GM20431 (cell line): ENCODE measurements around the gene ZBTB49.

Source experiments
- in situ Hi-C: fragments of 300-500 bp; cut with MseI, MboI; formaldehyde crosslinking; loops from one replicate; pipeline ENCODE4 v1.15.0; 2020; ENCODE audit warnings: low sequenced_read_pairs; ENCODE audit not compliant: unreplicated experiment

ZBTB49 gene

GRCh38 chr4:4277531-4277930, 12.5 kb upstream of the ZBTB49 start:
- in situ Hi-C loops, result no loop called here

GRCh38 chr4:4281787-4282186, 8.3 kb upstream of the ZBTB49 start:
- in situ Hi-C loops, result no loop called here

- in situ Hi-C loops, result no loop called here
Measured at GRCh38 chr4:4284827-4285618, 5.0 kb upstream of the ZBTB49 start.

- in situ Hi-C loops, result no loop called here
Measured at GRCh38 chr4:4288098-4288497, 2.0 kb upstream of the ZBTB49 start.

GRCh38 chr4:4289055-4289454, 996 bp upstream of the ZBTB49 start:
- in situ Hi-C loops, result no loop called here

GRCh38 chr4:4289597-4289940, 482 bp upstream of the ZBTB49 start:
- in situ Hi-C loops, result no loop called here

GRCh38 chr4:4293279-4293678, 3.2 kb downstream of the ZBTB49 start:
- in situ Hi-C loops, result no loop called here

GRCh38 chr4:4296283-4296846, 6.3 kb downstream of the ZBTB49 start:
- in situ Hi-C loops, result no loop called here

GRCh38 chr4:4299006-4299405, 9.0 kb downstream of the ZBTB49 start:
- in situ Hi-C loops, result no loop called here

GRCh38 chr4:4302001-4302400, 11.9 kb downstream of the ZBTB49 start:
- in situ Hi-C loops, result no loop called here

GRCh38 chr4:4302416-4302815, 12.4 kb downstream of the ZBTB49 start:
- in situ Hi-C loops, result no loop called here

- in situ Hi-C loops, result no loop called here
Measured at GRCh38 chr4:4306920-4307319, 16.9 kb downstream of the ZBTB49 start.

GRCh38 chr4:4308800-4309441, 18.9 kb downstream of the ZBTB49 start:
- in situ Hi-C loops, result no loop called here

- in situ Hi-C loops, result no loop called here
Measured at GRCh38 chr4:4311193-4311592, 21.1 kb downstream of the ZBTB49 start.

- in situ Hi-C loops, result no loop called here
Measured at GRCh38 chr4:4315461-4316149, 25.6 kb downstream of the ZBTB49 start.

- in situ Hi-C loops, result no loop called here
Measured at GRCh38 chr4:4316150-4316495, 26.1 kb downstream of the ZBTB49 start.

GRCh38 chr4:4317496-4318232, 27.6 kb downstream of the ZBTB49 start:
- in situ Hi-C loops, result no loop called here

GRCh38 chr4:4320528-4320927, 30.5 kb downstream of the ZBTB49 start:
- in situ Hi-C loops, result loop anchor here (10.0 kb wide), 1 partner anchor 56 kb away; no protein-coding TSS in a partner anchor

GRCh38 chr4:4320951-4321714, 31.1 kb downstream of the ZBTB49 start:
- in situ Hi-C loops, result loop anchor here (10.0 kb wide), 1 partner anchor 56 kb away; no protein-coding TSS in a partner anchor
